Cardiac septum (tissue), 1 donor: Measurements from ENCODE around the gene KIF22. TPM values are rescaled to one million over a fixed set of nuclear protein-coding genes. Genes with fewer than 3 reads are reported as not detected.
"Not testable (repeated sequence)": the region's sequence is repeated elsewhere in the genome, so short reads cannot be mapped to it uniquely, and the experiment has no call there.

Source experiments
- DNase-seq: peaks from one replicate; pipeline ENCODE4 v3.0.0-alpha.2; 2020; ENCODE audit warnings: low spot score
- intact Hi-C: fragments of 100-400 bp; cut with DNase I; formaldehyde crosslinking; loops from one replicate; pipeline ENCODE4 v1.14.0; 2022
- total RNA-seq: library from RNA; stranded (reverse); fragmentation: NEBNext Ultra II Directional; extraction: Animal tissue kit (Norgen Biotek cat#: 25700); gene quantifications from one replicate; pipeline ENCODE4 v1.2.1, GENCODE V29; 2021
- donor health status: DM: no; HTN: no; CAD: no.

KIF22 gene
- total RNA-seq, 1 donor from 2014 or later = 21.8 TPM

DNA sequence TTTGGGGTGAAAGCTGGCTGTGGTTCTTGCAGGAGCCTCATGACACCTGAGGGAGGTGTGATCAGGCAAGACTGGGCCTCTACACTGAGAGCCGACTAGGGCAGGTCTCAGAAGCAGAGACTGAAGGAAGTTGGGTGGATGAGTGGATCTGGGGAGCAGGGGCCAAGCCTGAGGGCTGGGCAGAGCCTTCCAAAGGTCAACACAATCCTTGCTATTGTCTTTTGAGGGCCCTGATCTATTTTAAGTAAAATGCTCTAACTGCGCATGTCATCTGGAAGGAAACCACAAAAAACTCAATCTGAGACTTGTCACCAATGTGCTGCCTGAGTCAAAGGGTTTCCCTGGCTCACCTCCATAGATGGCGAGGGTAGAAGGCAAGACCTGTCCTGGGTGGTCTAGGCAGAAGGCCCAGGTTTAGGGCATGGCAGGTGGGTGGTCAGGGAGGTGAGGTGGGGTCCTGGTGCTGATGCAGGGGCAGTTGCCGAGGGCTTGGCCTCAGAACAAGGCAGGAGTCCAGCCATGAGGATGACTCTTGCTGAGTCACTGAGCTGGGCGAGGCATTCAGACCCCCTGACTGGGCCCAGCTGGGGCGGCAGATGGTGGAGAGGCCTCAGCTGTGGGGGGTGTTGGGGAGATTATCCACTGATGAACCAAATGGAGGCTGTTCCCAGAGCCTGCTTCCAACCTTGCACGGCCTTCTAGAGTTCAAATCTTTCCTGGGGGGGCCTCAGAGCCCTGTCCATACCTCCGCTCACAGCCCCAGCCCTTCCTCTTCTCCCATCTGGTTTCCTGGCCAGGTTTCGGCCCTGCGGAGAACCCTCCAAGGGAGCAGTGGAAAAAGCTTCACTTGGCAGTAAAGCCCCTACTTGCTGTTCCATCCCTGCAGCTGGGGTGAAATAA lies 34.8 kb downstream of the KIF22 start:
- intact Hi-C loops = no loop called here
- DNase-seq = no peak

DNA sequence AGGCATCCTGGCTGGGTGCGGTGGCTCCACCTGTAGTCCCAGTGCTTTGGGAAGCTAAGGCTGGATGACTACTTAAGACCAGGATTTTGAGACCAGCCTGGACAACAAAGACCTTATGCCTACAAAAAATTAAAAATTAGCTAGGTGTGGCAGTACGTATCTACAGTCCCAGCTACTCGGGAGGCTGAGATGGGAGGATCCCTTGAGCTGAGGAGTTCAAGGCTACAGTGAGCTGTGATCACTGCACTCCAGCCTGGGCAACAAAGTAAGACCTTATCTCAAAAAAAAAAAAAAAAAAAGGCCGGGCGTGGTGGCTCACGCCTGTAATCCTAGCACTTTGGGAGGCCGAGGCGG lies 35.8 kb downstream of the KIF22 start:
- no peak for DNase-seq
- intact Hi-C loops = no loop called here

DNA sequence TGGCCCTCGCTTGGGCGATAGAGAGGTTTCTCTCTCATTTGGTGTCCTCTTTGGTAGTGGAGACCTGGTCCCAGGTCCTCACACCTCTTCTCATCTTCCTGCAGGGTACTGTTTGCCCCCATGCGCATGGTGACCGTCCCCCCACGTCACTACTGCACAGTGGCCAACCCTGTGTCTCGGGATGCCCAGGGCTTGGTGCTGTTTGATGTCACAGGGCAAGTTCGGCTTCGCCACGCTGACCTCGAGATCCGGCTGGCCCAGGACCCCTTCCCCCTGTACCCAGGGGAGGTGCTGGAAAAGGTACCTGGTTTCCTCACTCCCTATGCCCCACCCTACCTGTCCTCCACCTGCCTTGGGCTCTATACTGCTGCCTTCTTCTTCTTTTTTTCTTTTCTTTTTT lies 40.2 kb downstream of the KIF22 start:
- DNase-seq = no peak
- intact Hi-C loops = loop anchor here (10.0 kb wide), 2 partner anchors 74 to 1004 kb away; partner anchors contain the start of gene ASPHD1

DNA sequence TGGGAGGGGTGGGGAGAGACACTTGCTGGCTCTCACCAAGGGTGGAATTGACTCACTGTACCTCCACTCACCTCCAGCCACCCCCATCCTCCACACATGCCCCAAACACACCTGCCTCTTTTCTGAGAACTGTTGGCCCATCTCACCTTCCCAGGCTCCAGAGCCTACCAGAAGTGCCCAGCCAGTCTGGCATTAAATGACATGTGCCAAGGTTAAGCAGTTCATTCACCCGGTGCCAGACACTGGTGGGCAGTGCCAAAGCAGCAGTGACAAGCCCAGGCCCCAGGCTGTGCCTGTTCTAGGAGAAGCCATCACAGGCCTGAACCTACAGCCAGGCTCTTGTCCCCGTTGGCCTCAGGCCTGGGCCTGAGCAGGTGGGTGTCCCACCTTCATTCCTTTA lies 40.9 kb downstream of the KIF22 start:
- no peak for DNase-seq
- intact Hi-C loops = loop anchor here (10.0 kb wide), 2 partner anchors 73 to 1003 kb away; partner anchors contain the start of gene ASPHD1

DNA sequence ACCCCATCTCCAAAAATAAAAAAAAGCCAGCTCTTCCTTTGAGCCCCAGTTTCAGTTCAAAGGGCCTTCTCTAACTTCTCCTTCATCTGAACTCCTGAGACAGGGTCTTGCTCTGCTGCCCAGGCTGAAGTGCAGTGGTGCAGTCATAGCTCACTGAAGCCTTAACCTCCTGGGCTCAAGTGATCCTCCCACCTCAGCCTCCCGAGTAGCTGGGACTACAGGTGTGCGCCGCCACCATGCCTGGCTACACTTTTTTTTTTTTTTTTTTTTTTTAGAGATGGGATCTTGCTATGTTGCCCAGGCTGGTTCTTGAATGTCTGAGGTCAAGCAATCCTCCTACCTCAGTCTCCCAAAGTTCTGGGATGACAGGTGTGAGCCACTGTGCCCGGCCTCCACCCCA lies 42.7 kb downstream of the KIF22 start:
- DNase-seq = not testable (repeated sequence)
- intact Hi-C loops = loop anchor here (10.0 kb wide), 2 partner anchors 72 to 1002 kb away; partner anchors contain the start of gene ASPHD1

DNA sequence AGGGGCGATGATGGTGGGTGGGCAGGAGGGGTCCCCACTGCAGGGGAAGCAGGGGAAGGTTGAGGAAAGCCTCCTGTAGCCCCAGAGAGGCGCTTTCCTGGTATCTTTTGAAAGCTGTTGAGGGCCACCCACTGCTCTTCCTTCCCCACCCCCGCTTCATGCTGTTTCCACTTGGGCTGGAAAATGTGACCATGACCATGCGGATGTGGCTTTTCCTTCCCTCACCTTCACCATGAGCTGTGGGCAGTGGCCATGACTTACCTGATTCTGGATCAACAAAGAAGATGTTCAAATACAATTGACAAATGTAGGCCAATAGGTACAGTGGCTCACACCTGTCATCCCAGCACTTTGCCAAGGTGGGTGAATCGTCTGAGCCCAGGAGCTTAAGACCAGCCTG lies 43.5 kb downstream of the KIF22 start:
- no peak for DNase-seq
- intact Hi-C loops = loop anchor here (10.0 kb wide), 2 partner anchors 71 to 1001 kb away; partner anchors contain the start of gene ASPHD1

DNA sequence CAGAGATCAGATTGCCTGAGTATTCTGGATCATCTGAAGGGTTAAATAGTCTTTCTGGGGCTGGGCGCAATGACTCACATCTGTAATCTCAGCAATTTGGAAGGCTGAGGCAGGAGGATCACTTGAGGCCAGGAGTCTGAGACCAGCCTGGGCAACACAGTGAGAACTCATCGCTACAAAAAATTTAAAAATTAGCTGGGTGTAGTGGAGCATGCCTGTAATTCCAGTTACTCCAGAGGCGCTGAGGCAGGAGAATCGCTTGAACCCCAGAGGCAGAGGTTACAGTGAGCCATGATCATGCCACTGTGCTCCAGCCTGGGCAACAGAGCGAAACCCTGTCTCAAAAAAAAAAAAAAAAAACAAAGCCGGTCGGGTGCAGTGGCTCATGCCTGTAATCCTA lies 45.4 kb downstream of the KIF22 start:
- no peak for DNase-seq
- intact Hi-C loops = loop anchor here (10.0 kb wide), 2 partner anchors 69 to 999 kb away; partner anchors contain the start of gene ASPHD1

DNA sequence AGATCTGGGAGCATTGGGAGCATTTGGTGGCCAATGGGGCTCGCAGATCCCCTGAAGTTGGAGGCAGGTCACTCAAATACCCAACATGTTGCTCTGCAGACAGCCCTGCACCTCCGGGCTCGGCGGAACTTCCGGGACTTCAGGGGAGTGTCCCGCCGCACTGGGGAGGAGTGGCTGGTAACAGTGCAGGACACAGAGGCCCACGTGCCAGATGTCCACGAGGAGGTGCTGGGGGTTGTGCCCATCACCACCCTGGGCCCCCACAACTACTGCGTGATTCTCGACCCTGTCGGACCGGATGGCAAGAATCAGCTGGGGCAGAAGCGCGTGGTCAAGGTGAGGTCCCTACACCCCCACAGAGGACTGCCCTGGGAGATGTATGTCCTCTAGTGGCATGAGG lies 46.1 kb downstream of the KIF22 start:
- no peak for DNase-seq

DNA sequence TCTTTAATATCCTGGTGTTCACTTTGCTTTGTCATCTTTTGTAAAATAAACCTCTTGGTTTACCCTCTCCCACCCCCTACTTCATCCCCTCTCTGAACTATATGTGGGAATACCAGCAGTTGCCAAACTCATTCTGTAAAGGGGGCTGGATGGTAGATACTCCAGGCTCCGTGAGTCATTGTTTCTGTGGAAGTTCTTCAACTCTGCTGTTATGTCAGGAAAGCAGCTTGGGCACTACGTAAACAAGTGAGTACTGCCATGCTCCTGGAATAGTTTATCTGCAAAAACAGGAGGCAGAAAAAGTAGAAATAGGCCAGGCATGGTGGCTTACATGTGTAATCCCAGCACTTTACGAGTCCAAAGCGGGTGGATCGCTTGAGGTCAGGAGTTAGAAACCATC lies 47.3 kb downstream of the KIF22 start:
- no peak for DNase-seq
- intact Hi-C loops = loop anchor here (10.0 kb wide), 2 partner anchors 67 to 997 kb away; partner anchors contain the start of gene ASPHD1

More for the DNA sequence above, 46.1 kb downstream of the KIF22 start:
- intact Hi-C loops = loop anchor here (10.0 kb wide), 2 partner anchors 68 to 998 kb away; partner anchors contain the start of gene ASPHD1

DNA sequence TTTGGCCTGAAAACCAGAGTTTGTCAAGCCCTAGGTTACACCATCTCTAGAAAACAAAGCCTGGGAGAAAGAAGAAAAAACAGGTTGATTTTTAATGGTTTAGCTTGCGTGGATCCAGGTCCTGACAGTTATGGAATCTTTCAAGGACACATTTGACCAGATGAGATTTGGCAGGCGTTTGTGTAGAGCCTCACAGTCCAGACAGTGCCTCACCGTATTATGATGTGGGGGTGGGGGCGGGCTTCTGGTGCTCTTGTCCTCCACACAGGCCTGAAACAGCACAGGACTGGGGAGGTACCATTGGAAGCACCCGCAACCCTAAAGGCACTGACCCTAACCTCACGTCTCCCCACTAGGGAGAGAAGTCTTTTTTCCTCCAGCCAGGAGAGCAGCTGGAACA lies 49.3 kb downstream of the KIF22 start:
- no peak for DNase-seq
- intact Hi-C loops = loop anchor here (10.0 kb wide), 2 partner anchors 65 to 995 kb away; partner anchors contain the start of gene ASPHD1

DNA sequence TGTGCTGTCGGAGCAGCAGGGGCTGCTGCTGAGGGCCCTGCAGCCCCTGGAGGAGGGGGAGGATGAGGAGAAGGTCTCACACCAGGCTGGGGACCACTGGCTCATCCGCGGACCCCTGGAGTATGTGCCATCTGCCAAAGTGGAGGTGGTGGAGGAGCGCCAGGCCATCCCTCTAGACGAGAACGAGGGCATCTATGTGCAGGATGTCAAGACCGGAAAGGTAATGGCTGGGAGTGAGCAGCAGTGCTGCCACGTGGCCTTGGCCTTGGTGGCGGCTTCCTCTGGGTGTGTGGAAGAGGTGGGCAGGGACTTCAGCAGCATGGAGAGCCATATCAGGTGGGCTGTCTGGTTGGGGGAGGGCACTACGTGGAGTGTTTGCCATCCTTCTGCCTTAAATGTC lies 49.7 kb downstream of the KIF22 start:
- DNase-seq = no peak
- intact Hi-C loops = no loop called here

DNA sequence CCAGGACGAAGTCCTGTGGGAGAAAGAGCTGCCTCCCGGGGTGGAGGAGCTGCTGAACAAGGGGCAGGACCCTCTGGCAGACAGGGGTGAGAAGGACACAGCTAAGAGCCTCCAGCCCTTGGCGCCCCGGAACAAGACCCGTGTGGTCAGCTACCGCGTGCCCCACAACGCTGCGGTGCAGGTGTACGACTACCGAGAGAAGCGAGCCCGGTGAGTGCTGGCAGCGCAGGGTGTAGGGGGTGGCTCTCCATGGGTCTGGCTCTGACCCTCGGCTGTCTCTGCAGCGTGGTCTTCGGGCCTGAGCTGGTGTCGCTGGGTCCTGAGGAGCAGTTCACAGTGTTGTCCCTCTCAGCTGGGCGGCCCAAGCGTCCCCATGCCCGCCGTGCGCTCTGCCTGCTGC lies 51.1 kb downstream of the KIF22 start:
- intact Hi-C loops = no loop called here
- no peak for DNase-seq

DNA sequence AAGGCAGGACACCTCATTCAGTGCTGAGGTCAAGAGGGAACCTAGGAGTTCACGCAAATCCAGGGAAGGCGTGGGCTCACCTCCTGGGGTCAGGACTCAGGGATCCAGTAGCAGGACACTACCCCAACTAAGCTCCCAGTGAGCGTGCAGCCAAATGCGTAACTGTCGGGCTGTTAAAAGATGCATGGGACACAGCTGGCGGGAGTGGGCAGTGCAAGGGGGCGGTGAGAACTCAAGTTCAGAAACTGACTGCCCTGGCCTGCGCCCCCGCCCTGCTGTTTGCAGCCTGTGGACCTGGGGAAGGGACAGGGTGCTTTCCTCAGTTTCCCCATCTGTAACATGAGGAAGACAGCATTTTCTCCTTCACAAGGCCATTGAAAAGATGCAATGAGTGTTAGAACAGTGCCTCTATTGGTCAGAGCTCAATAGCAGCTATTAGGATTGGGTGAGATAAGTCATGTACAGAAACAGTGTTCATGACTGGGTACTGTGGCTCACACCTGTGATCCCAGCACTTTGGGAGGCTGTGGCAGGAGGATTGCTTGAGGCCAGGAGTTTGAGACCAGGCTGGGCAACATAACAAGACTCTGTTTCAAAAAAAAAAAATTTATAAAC lies 52.3 kb downstream of the KIF22 start:
- DNase-seq = no peak
- intact Hi-C loops = no loop called here

DNA sequence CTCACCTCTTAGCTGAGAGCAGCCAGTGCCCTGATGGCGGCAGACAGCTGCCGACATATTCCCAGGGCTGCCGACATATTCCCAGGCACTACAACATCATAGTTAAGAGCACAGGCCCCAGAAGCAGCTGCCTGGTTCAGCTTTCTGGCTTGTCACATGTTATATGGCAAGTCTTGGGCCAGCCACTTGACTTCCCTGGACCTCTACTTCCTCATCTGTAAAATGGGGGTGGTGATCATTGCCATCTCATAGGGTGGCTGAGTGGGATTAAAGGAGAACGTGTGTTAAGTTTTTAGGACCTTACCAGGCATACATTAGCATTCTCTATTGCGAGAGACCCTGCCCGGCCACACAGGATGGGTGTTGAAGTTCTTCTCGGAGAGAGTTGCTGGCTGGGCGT lies 53.4 kb downstream of the KIF22 start:
- no peak for DNase-seq
- intact Hi-C loops = no loop called here

DNA sequence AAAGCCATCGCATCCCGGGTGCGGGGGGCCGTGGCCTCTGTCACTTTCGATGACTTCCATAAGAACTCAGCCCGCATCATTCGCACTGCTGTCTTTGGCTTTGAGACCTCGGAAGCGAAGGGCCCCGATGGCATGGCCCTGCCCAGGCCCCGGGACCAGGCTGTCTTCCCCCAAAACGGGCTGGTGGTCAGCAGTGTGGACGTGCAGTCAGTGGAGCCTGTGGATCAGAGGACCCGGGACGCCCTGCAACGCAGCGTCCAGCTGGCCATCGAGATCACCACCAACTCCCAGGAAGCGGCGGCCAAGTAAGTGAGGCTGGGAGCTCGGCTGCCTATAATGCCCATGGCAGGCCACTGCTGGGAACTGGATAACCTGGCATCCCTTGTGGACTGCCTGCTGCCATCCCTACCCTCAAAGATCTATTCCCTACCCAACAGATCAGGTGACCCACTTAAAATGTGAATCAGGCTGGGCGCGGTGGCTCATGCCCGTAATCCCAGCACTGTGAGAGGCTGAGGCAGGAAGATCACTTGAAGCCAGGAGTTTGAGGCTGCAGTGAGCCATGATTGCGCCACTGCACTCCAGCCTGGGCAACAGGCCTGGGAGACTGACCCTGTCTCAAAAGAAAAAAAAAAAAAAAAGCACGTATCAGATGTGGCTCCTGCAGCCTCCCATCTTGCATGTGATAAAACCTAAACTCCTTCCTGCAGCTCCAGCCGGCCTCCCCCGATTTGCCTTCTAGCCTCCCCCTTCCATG lies 54.2 kb downstream of the KIF22 start:
- DNase-seq = no peak
- intact Hi-C loops = loop anchor here (5.0 kb wide), 1 partner anchor 147 kb away; no protein-coding TSS in a partner anchor

DNA sequence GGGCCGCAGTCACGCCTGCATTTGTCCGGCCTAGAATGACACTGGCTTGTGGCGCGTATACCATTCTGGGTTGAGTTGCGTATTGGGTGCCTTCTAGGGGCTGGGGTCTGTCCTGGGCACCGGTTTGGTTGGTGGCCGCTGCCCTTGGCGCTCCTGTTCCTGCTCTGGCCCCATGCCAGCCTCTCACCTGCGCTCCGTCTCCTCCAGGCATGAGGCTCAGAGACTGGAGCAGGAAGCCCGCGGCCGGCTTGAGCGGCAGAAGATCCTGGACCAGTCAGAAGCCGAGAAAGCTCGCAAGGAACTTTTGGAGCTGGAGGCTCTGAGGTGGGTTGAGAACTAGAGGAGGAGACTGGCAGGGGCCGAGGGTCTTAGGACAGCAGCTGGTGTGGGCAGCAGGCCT lies 55.1 kb downstream of the KIF22 start:
- intact Hi-C loops = loop anchor here (5.0 kb wide), 1 partner anchor 148 kb away; no protein-coding TSS in a partner anchor
- no peak for DNase-seq

DNA sequence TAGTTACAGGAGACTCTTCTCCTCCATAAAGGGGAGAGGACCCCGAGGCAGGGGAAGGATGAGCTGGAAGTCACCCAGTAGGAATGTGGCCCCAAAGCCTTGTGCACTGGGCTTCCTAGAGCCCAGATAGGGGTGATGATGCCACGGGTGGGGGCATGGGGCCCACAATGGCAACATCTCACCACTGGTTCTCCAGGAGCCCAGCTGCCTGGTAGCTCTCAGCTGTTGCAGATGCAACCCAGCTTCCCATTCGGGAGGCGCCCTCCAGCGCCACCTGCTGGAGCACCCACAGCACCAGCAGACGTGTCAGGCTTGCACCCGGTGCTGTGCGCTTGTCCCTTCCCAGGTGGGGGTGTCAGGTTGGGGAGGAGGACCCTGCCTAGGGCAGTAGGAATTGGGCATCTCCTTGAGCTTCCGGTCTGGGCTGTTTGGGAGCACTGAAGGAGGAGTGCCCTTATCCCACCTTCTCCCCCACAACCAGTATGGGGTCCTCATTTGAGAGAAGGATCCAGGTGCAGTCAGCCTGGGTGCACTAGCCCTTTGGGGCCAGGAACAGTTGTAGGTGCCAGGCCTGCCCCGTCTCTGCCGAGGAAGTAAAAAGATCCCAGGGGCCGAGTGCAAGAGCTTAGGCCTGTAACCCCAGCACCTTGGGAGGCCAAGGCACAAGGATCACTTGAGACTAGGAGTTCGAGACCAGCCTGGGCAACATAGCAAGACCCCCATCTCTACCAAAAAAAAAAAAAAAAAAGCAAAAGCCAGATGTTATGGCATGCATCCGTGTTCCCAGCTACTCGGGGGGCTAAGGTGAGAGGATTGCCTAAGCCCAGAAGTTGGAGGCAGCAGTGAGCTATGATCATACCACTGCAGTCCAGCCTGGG lies 58.1 kb downstream of the KIF22 start:
- intact Hi-C loops = loop anchor here (5.0 kb wide), 1 partner anchor 151 kb away; no protein-coding TSS in a partner anchor
- peak; percentile 93 for DNase-seq

DNA sequence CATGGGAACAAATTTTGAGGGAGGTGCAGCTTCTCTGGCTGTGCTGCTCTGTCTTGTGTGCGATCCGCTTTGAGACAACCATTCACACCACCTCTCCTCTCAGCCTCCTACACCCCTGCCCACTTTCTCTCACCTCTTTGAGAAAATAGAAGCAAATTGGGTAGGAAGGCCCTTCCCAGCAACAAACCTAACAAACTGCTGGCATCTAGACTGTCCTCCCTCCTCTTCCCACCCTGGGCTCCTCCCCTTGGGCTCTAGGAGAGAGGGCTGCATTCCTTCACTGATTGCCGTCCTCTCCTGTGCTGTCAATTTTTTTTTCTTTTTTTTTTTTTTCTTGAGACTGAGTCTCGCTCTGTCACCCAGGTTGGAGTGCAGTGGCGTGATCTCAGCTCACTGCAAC lies 59.0 kb downstream of the KIF22 start:
- intact Hi-C loops = loop anchor here (5.0 kb wide), 1 partner anchor 152 kb away; no protein-coding TSS in a partner anchor

DNA sequence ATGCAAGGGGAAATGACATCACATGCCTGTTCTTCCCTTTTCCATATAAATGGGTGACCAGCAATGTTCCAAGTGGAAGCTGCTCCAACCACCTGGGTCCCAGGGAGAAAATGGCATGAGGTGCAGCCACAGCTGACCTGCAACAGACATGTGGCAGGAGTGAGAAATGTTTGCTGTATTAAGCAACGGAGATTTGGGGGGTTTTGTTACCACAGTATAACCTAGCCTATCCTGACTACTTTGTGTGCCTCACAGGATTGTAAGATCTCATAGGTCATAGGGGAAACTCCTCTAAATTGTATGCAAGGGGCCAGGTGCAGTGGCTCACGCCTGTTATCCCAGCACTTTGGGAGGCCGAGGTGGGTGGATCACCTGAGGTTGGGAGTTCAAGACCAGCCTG lies 60.4 kb downstream of the KIF22 start:
- intact Hi-C loops = no loop called here
- DNase-seq = no peak

More for the DNA sequence above, 59.0 kb downstream of the KIF22 start:
- no peak for DNase-seq
